GM19372 (cell line): ENCODE results near the gene ATP5MG.
A peak's percentile ranks its signal among the peaks of the same experiment; 100 is the strongest.

Source experiments
- ATAC-seq: cut with Tn5 transposase; IDR thresholded peaks from one replicate; pipeline ENCODE4 v1.9.1; 2021; ENCODE audit warnings: mild to moderate bottlenecking, low read depth, moderate library complexity; ENCODE audit not compliant: unreplicated experiment

Gene ATP5MG, protein sequence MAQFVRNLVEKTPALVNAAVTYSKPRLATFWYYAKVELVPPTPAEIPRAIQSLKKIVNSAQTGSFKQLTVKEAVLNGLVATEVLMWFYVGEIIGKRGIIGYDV

DNA sequence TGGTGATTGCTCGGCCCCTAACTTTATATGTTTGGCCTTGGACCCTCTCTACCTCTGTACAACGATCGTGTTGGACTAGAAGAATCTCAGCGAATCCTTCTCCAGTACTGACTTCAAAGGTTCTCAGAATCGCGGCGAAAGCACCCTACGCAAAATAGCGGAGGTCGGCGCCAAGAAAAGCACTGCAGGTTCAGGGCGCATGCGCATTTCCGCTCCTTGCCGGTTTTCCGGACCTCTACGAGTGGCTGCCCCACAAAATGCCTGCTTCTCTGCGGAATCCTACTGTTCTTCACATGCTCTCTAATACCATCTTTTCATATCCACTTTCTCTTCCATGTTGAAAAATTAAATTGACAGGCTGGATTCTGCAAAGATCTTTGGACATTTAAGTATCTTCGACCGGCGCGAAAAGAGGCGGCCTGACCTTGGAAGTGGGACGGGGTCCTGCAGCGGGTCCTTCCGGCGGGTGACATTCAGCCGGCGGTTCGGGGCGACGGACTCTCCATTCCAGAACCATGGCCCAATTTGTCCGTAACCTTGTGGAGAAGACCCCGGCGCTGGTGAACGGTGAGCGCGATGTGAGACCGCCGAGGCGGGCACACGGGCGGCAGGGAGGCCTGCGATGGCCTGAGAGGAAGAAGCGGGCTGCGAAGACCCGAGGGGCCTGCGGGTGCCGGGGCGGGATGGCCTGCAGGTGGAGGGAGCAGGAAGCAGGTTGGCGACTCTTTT is at the start of gene ATP5MG:
Gene ATP5MG (plus strand): TSS at position 456 of the 729 bp plus-strand sequence. CDS start 60 bp downstream, at position 516.
- ATAC-seq: peak; percentile 66

- ATAC-seq: no peak
These were observed 48.2 kb upstream of the ATP5MG start for GRCh38 chr11:118353084-118353710.

DNA sequence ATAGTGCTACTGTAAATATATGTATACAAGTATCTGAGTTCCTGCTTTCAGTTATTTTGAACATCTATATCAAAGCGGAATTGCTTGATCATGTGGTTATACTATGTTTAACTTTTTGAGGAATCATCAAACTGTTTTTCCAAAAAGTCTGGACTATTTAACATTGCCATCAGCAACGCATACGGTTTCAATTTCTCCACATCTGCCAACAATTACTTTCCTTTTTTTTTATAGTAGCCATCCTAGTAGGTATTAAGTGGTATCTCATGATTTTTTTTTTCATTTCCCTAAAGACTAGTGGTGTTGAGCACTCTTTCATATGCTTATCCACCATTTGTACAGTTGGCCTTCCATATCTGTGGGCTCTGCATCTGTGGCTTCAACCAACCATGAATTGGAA is 43.3 kb upstream of the ATP5MG start:
- ATAC-seq: no peak

GRCh38 chr11:118359295-118359958 is 42.0 kb upstream of the ATP5MG start, which contains the start of gene UBE4A:
TSS of gene UBE4A (plus strand) at chr11:118359600. CDS start at chr11:118365081, 5,481 bp downstream.
- peak; percentile 91 for ATAC-seq

DNA sequence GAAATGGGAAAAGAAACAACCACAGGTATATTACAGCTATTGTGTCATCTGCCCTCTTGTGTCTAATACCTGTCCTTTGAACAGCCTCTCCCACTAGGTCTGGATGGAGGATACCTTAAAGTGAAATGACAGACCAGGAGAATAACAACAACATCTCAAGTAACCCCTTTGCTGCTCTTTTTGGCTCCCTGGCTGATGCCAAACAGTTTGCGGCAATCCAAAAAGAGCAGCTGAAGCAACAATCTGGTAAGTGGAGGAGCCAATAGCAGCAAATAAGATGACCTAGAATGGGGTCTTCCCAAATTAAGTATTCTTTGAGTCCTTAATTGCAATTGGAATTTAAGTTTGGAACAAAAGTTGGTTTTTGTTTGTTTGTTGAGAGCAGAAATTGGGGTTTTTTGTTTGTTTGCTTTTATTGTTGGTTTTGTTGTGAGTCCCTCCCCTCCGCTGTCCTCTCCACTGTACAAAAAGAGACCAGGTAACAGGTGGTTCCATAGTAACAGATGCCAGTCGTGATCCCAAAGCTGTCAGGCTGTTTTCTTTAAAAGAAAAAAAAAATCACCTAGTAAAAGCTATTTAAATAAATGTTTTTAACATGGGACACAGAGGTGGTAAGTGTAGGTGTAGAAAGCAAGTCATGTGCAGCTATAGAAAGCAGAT is 36.3 kb upstream of the ATP5MG start:
- no peak for ATAC-seq

GRCh38 chr11:118366287-118366686 is 35.1 kb upstream of the ATP5MG start:
- ATAC-seq: no peak

DNA sequence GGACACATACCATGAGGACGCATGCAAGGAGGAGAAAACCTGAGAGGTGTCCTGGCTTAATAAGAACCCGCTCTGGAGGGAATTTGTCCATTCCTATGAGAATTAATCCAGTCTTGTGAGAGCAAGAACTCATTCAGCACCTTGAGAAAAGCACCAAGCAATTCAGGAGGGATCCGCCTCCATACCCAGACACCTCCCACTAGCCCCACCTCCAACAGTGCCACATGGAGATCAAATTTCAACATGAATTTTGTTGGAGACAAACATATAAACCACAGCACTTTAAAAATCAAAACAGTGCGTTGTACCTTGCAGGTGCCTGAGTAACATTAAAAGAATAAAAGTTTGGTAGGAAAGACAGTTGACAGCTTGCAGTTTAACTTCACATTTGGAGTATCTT is 30.6 kb upstream of the ATP5MG start:
- no peak for ATAC-seq

DNA sequence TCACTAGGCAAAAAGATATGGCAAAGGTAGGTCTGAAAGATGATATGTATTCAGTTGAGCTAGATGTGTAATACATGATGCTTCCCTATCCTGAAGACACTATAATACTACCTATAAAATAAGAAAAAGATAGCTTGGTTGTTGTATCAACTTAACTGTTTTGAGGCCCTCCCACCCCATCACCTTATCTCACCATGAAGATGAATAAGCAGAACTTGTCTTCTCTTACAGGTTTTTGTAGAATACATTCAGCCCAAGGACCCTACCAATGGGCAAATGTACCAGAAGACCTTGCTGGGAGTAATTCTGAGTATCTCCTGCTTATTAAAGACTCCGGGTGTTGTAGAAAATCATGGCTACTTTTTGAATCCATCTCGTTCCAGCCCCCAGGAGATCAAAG is 28.1 kb upstream of the ATP5MG start:
- no peak for ATAC-seq

GRCh38 chr11:118373871-118374270 is 27.5 kb upstream of the ATP5MG start:
- ATAC-seq: no peak

DNA sequence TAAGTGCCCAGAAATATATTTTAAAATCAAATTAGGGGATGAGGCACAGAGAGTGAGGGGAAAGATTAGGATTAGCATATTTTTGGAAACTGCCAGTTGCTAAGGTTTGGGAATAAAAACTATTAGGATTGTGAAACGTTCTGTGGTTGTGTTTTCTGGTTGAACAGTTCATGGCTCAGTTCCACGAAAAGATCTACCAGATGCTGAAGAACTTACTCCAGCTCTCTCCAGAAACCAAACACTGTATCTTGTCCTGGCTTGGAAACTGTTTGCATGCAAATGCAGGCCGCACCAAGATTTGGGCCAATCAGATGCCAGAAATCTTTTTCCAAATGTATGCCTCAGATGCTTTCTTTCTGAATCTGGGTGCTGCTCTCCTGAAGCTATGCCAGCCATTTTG is 26.7 kb upstream of the ATP5MG start:
- no peak for ATAC-seq

DNA sequence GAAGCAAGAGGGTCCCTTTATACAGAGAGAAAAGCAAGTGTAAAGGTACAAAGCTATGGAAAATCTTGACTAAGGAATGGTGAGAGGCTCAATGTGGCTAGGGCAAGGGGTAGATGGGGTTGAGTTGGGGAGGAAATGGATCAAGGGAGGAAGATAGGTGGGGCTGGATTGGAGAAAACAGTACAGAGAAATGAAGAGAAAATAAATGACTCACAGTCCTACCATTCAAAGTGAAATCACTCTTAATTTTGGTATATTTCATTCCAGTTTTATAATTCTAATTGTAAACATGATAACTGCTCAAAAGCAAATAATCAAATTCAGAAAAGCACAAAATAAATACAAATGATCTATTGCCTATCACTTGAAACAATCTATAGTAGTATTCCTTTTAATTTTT is 25.4 kb upstream of the ATP5MG start:
- ATAC-seq: no peak

- ATAC-seq: no peak
These were observed 21.9 kb upstream of the ATP5MG start for GRCh38 chr11:118379497-118379896.

DNA sequence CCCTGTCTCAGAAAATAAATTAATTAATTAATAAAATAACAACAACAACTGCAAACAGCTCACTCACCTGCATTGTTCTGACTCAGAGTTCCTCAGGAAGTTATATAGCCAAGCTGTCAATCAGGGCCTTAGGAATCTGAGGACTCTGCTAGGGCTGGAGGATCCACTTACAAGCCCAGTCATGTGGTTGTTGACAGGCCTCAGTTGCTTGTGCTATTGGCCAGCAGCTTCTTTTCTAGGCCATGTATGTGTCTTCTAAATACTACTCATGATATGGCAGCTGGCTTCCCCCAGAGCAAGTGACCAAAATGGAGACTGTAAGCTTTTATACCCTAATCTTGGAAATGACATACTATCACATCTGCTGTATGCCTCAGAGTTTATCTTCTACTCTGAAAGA is 20.8 kb upstream of the ATP5MG start:
- no peak for ATAC-seq

- no peak for ATAC-seq
These were observed 18.5 kb upstream of the ATP5MG start for GRCh38 chr11:118382954-118383353.

GRCh38 chr11:118383657-118384056 is 17.7 kb upstream of the ATP5MG start:
- no peak for ATAC-seq

GRCh38 chr11:118396097-118396501 is 5.3 kb upstream of the ATP5MG start:
- no peak for ATAC-seq

GRCh38 chr11:118397448-118397847 is 4.0 kb upstream of the ATP5MG start:
- no peak for ATAC-seq

GRCh38 chr11:118398791-118399559 is 2.4 kb upstream of the ATP5MG start:
- no peak for ATAC-seq

- no peak for ATAC-seq
These were observed 629 bp downstream of the ATP5MG start for GRCh38 chr11:118401880-118402590.
